Upper lobe of right lung (tissue), 1 donor: Measurements from ENCODE around the gene OSBPL10. TPM values are rescaled to one million over a fixed set of nuclear protein-coding genes. Genes with fewer than 3 reads are reported as not detected.

Source experiments
- ATAC-seq: fragments of 200-7000 bp; cut with Tn5 transposase; one replicate; pipeline ENCODE4 v1.9.1; 2020; ENCODE audit warnings: mild to moderate bottlenecking, moderate library complexity
- DNase-seq: peaks from one replicate; pipeline ENCODE4 v3.0.0-alpha.2; 2020
- H3K27ac ChIP-seq: fragments of 200-600 bp; one replicate; pipeline ENCODE4 v1.8.0; 2022
- H3K27me3 ChIP-seq: fragments of 200-600 bp; one replicate; pipeline ENCODE4 v1.8.0; 2022; ENCODE audit warnings: mild to moderate bottlenecking
- H3K36me3 ChIP-seq: fragments of 200-600 bp; one replicate; pipeline ENCODE4 v1.8.0; 2022
- H3K4me1 ChIP-seq: fragments of 200-600 bp; one replicate; pipeline ENCODE4 v1.8.0; 2022
- H3K4me3 ChIP-seq: fragments of 200-600 bp; one replicate; pipeline ENCODE4 v1.8.0; 2022; ENCODE audit warnings: mild to moderate bottlenecking
- H3K9me3 ChIP-seq: fragments of 200-600 bp; one replicate; pipeline ENCODE4 v1.8.0; 2022
- CTCF ChIP-seq: fragments of 200-600 bp; IDR thresholded peaks from one replicate; pipeline ENCODE4 v1.8.0; 2022; ENCODE audit warnings: antibody characterized with exemption
- intact Hi-C: fragments of 100-400 bp; cut with DNase I; formaldehyde crosslinking; loops from one replicate; pipeline ENCODE4 v1.11.0; 2022
- total RNA-seq: library from RNA; stranded (reverse); fragmentation: NEBNext Ultra II Directional; extraction: Animal tissue kit (Norgen Biotek cat#: 25700); gene quantifications from one replicate; pipeline ENCODE4 v1.2.1, GENCODE V29; 2021
- donor health status: DM: no; HTN: yes; CAD: no; lungs with severe emphysema.

Gene OSBPL10
- total RNA-seq, 1 donor from 2014 or later, result 30.8 TPM

- intact Hi-C loops, result no loop called here
- TF ChIP-seq CTCF, result no peak
- Histone ChIP-seq H3K4me3 (no peak overlapping the region), H3K4me1 (peaks cover 6% of the 10 kb centered on the region), H3K9me3 (no peaks in the 10 kb centered on the region), H3K27me3 (no peaks in the 10 kb centered on the region), H3K36me3 (no peaks in the 10 kb centered on the region), H3K27ac (no peak overlapping the region)
- no peak for DNase-seq
- ATAC-seq, result peak; percentile 50
Measured at GRCh38 chr3:31661993-31662670, 318.9 kb downstream of the OSBPL10 start.

- ATAC-seq (no peak), DNase-seq (no peak)
- H3K36me3 ChIP-seq, result no peaks in the 10 kb centered on the region
- peaks cover 6% of the 10 kb centered on the region for H3K4me1 ChIP-seq
- no peak overlapping the region for H3K4me3 ChIP-seq
- H3K27me3 ChIP-seq, result no peaks in the 10 kb centered on the region
- no peak for TF ChIP-seq CTCF
- intact Hi-C loops, result no loop called here
- no peak overlapping the region for H3K27ac ChIP-seq
- H3K9me3 ChIP-seq, result no peaks in the 10 kb centered on the region
Measured at GRCh38 chr3:31661286-31661685, 319.8 kb downstream of the OSBPL10 start.

GRCh38 chr3:31659246-31659645 is 321.8 kb downstream of the OSBPL10 start:
- ATAC-seq, result no peak
- H3K27ac ChIP-seq, result no peak overlapping the region
- H3K36me3 ChIP-seq, result no peaks in the 10 kb centered on the region
- peaks cover 6% of the 10 kb centered on the region for H3K4me1 ChIP-seq
- H3K4me3 ChIP-seq, result no peak overlapping the region
- intact Hi-C loops, result no loop called here
- no peaks in the 10 kb centered on the region for H3K27me3 ChIP-seq
- peaks cover 14% of the 10 kb centered on the region for H3K9me3 ChIP-seq
- TF ChIP-seq CTCF, result no peak
- no peak for DNase-seq

- DNase-seq (no peak), ATAC-seq (no peak)
- H3K36me3 ChIP-seq, result no peaks in the 10 kb centered on the region
- no peak for TF ChIP-seq CTCF
- H3K4me1 ChIP-seq, result no peaks in the 10 kb centered on the region
- H3K9me3 ChIP-seq, result peaks cover 42% of the 10 kb centered on the region
- no peaks in the 10 kb centered on the region for H3K27me3 ChIP-seq
- intact Hi-C loops, result no loop called here
- no peak overlapping the region for H3K27ac ChIP-seq
- H3K4me3 ChIP-seq, result no peak overlapping the region
Measured at GRCh38 chr3:31654998-31655397, 326.1 kb downstream of the OSBPL10 start.

- no peak overlapping the region for H3K4me3 ChIP-seq
- intact Hi-C loops, result no loop called here
- DNase-seq (no peak), ATAC-seq (no peak)
- H3K4me1 ChIP-seq, result no peaks in the 10 kb centered on the region
- TF ChIP-seq CTCF, result no peak
- no peaks in the 10 kb centered on the region for H3K36me3 ChIP-seq
- H3K27me3 ChIP-seq, result no peaks in the 10 kb centered on the region
- no peak overlapping the region for H3K27ac ChIP-seq
- H3K9me3 ChIP-seq, result peaks cover 45% of the 10 kb centered on the region
Measured at GRCh38 chr3:31653464-31653863, 327.6 kb downstream of the OSBPL10 start.

DNA sequence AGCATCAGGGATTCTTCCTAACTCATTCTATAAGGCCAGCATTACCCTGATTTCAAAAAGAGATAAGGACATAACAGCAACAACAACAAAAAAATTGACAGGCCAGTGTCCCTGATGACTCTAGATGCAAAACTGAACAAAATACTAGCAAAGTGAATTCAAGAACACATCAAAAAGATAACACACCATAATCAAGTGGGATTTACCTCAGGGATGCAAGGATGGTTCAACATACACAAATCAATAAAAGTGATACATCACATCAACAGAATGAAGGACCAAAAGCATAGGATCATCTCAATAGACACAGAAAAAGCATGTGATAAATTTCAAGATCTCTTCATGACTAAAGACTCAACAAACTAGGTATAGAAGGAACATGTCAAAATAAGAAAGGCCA is 328.8 kb downstream of the OSBPL10 start:
- H3K9me3 ChIP-seq, result peaks cover 45% of the 10 kb centered on the region

More for the DNA sequence above, 328.8 kb downstream of the OSBPL10 start:
- no peak for DNase-seq
- H3K36me3 ChIP-seq, result peaks cover 2% of the 10 kb centered on the region
- TF ChIP-seq CTCF, result no peak
- no peaks in the 10 kb centered on the region for H3K27me3 ChIP-seq
- intact Hi-C loops, result no loop called here
- H3K4me1 ChIP-seq, result no peaks in the 10 kb centered on the region
- ATAC-seq, result no peak
- no peak overlapping the region for H3K4me3 ChIP-seq
- H3K27ac ChIP-seq, result no peak overlapping the region
